HCT116 (cell line): Measurements from ENCODE around the gene CTNND2. TPM values are rescaled to one million over a fixed set of nuclear protein-coding genes. Genes with fewer than 3 reads are reported as not detected.

ENCODE experiments used
- ATAC-seq: fragments of 200-7000 bp; cut with Tn5 transposase; 2 replicates; pipeline ENCODE4 v1.9.1; 2020; ENCODE audit warnings: mild to moderate bottlenecking, moderate library complexity
- BruUV-seq: library from RNA; stranded (reverse); fragments of 400-500 nt; replicated peaks from 2 replicates; lab custom pipeline; 2021; lab: Mats Ljungman, UMichigan
- CTCF ChIA-PET: fragments of 300-600 bp; sonication (Branson Sonifier 250); formaldehyde crosslinking; loops from one replicate; lab custom pipeline; 2021; ENCODE audit warnings: antibody characterized with exemption; lab: Charles Lee
- POLR2A ChIA-PET: fragments of 300-600, 350-600 bp; sonication (Branson Sonifier 250); formaldehyde crosslinking; loops from one replicate; lab custom pipeline; 2021; ENCODE audit warnings: antibody characterized with exemption; lab: Charles Lee
- RAD21 ChIA-PET, 2 experiments: fragments of 300-600 bp; sonication (Branson Sonifier 250); formaldehyde crosslinking; loops; one replicate each; lab custom pipeline; 2023; ENCODE audit warnings: low total read pairs in 2 of 2; ENCODE audit not compliant: uncharacterized antibody in 2 of 2, unreplicated experiment in 2 of 2, low non-redundant PET in 1 of 2; lab: Charles Lee
- DNase-seq: peaks from one replicate; pipeline ENCODE4 v3.0.0-alpha.2; 2010; ENCODE audit warnings: low read depth, low spot score
- H2AFZ ChIP-seq: fragments of 200-600 bp; shearing (Covaris generic), sonication (generic); 2 replicates; pipeline ENCODE4 v1.6.1; 2017; ENCODE audit warnings: low read depth, mixed run types, mixed read lengths, antibody characterized with exemption, low read length; ENCODE audit not compliant: poor library complexity, severe bottlenecking
- H3K27ac ChIP-seq: 2 replicates; pipeline ENCODE4 v1.5.1; 2012; ENCODE audit warnings: low read depth, low read length
- H3K27me3 ChIP-seq: fragments of 200-600 bp; sonication (generic); 2 replicates; pipeline ENCODE4 v1.6.1; 2016; ENCODE audit warnings: mixed run types, low read length, mixed read lengths; ENCODE audit not compliant: insufficient read depth
- H3K36me3 ChIP-seq, 2 experiments: fragments of 200-500 bp in 1 of 2; fragments of 200-600 bp in 1 of 2; sonication (Bioruptor generic) in 1 of 2; sonication (generic) in 1 of 2; 2 replicates each; pipeline versions ENCODE4 v1.5.1 to v1.6.1; 2014 to 2016; ENCODE audit warnings: low read length in 2 of 2, inconsistent platforms in 1 of 2, mixed read lengths in 1 of 2, mixed run types in 1 of 2; ENCODE audit not compliant: insufficient read depth in 2 of 2, control insufficient read depth in 1 of 2
- H3K4me1 ChIP-seq, 2 experiments: fragments of 200-600 bp in 1 of 2; sonication (generic) in 1 of 2; 2 replicates each; pipeline versions ENCODE4 v1.5.1 to v1.6.1; 2012 to 2017; ENCODE audit warnings: low read length in 2 of 2, inconsistent platforms in 1 of 2, mild to moderate bottlenecking in 1 of 2, mixed read lengths in 1 of 2, mixed run types in 1 of 2, moderate library complexity in 1 of 2; ENCODE audit not compliant: insufficient read depth in 2 of 2, control insufficient read depth in 1 of 2
- H3K4me2 ChIP-seq: fragments of 200-600 bp; sonication (generic); 2 replicates; pipeline ENCODE4 v1.6.1; 2017; ENCODE audit warnings: mixed run types, low read length, mixed read lengths
- H3K4me3 ChIP-seq, 2 experiments: fragments of 200-600 bp in 1 of 2; sonication (generic) in 1 of 2; replicated peaks in 1 of 2; 2 replicates each; pipeline ENCODE4 v1.5.1; 2011 to 2016; ENCODE audit warnings: low read length in 2 of 2, control low read depth in 1 of 2, low read depth in 1 of 2, mild to moderate bottlenecking in 1 of 2, mixed read lengths in 1 of 2, mixed run types in 1 of 2
- H3K79me2 ChIP-seq: fragments of 200-600 bp; sonication (generic); 2 replicates; pipeline ENCODE4 v1.6.1; 2017; ENCODE audit warnings: mild to moderate bottlenecking, mixed run types, low read length, moderate library complexity, mixed read lengths; ENCODE audit not compliant: insufficient read depth
- H3K9ac ChIP-seq: fragments of 200-600 bp; sonication (generic); 2 replicates; pipeline ENCODE4 v1.6.1; 2016; ENCODE audit warnings: low read length, mixed read lengths
- H3K9me2 ChIP-seq: fragments of 200-600 bp; sonication (generic), shearing (Covaris generic); 2 replicates; pipeline ENCODE4 v1.6.1; 2017; ENCODE audit warnings: mixed run types, mild to moderate bottlenecking, moderate library complexity; ENCODE audit not compliant: insufficient read depth
- H3K9me3 ChIP-seq, 2 experiments: fragments of 200-500 bp in 1 of 2; fragments of 200-600 bp in 1 of 2; sonication (Bioruptor generic) in 1 of 2; sonication (generic) in 1 of 2; 2 replicates each; pipeline ENCODE4 v1.6.1; 2014 to 2017; ENCODE audit warnings: low read length in 2 of 2, mixed read lengths in 2 of 2, inconsistent platforms in 1 of 2, low read depth in 1 of 2, mild to moderate bottlenecking in 1 of 2, mixed run types in 1 of 2, moderate library complexity in 1 of 2; ENCODE audit not compliant: control insufficient read depth in 1 of 2, insufficient read depth in 1 of 2
- H4K20me1 ChIP-seq: fragments of 200-600 bp; sonication (generic), shearing (Covaris generic); 2 replicates; pipeline ENCODE4 v1.6.1; 2017; ENCODE audit warnings: mixed run types, mild to moderate bottlenecking, moderate library complexity; ENCODE audit not compliant: insufficient read depth
- CBX3 ChIP-seq: IDR thresholded peaks from 2 replicates; pipeline ENCODE4 v1.6.1; 2012; ENCODE audit warnings: low read depth
- EGR1 ChIP-seq: IDR thresholded peaks from 2 replicates; pipeline ENCODE4 v1.6.1; 2012; ENCODE audit warnings: low read depth
- EZH2 ChIP-seq: fragments of 200-600 bp; sonication (generic); IDR thresholded peaks from 2 replicates; pipeline ENCODE4 v1.6.1; 2017; ENCODE audit warnings: antibody characterized with exemption, mixed run types
- EZH2phosphoT487 ChIP-seq: fragments of 200-600 bp; IDR thresholded peaks from 2 replicates; pipeline ENCODE4 v1.6.1; 2018; ENCODE audit warnings: antibody characterized with exemption, borderline replicate concordance
- POLR2A ChIP-seq: IDR thresholded peaks from 2 replicates; pipeline ENCODE4 v1.7.0; 2011; ENCODE audit warnings: borderline replicate concordance; ENCODE audit not compliant: insufficient read depth, insufficient read length; ENCODE audit errors: extremely low read depth
- POLR2AphosphoS5 ChIP-seq: IDR thresholded peaks from 2 replicates; pipeline ENCODE4 v1.6.1; 2011; ENCODE audit warnings: mild to moderate bottlenecking, low read depth, low read length, moderate library complexity
- RAD21 ChIP-seq: IDR thresholded peaks from 2 replicates; pipeline ENCODE4 v1.6.1; 2012; ENCODE audit warnings: low read depth, mild to moderate bottlenecking
- SIN3A ChIP-seq: IDR thresholded peaks from 2 replicates; pipeline ENCODE4 v1.6.1; 2012; ENCODE audit warnings: low read depth
- SP1 ChIP-seq: IDR thresholded peaks from 2 replicates; pipeline ENCODE4 v1.6.1; 2012; ENCODE audit warnings: low read depth
- TCF7L2 ChIP-seq: IDR thresholded peaks from 2 replicates; pipeline ENCODE4 v1.7.0; 2011; ENCODE audit warnings: borderline replicate concordance, inconsistent platforms; ENCODE audit not compliant: insufficient read depth, insufficient read length; ENCODE audit errors: extremely low read depth
- YY1 ChIP-seq: IDR thresholded peaks from 2 replicates; pipeline ENCODE4 v1.6.1; 2011; ENCODE audit warnings: low read length, low read depth, moderate library complexity, mild to moderate bottlenecking; ENCODE audit not compliant: insufficient replicate concordance; ENCODE audit errors: extremely low read depth
- ZFX ChIP-seq: fragments of 450-650 bp; IDR thresholded peaks from 2 replicates; pipeline ENCODE4 v1.6.1; 2017
- ZNF274 ChIP-seq: fragments of 200-500 bp; sonication (Bioruptor generic); IDR thresholded peaks from 2 replicates; pipeline ENCODE4 v1.6.1; 2014; ENCODE audit warnings: mild to moderate bottlenecking, low read depth, low read length, inconsistent platforms
- intact Hi-C: fragments of 100-400 bp; cut with micrococcal nuclease; formaldehyde crosslinking; loops from 2 replicates; pipeline ENCODE4 v1.10.0; 2022
- total RNA-seq: library from RNA; stranded (reverse); gene quantifications from one replicate; pipeline ENCODE4 v1.2.1, GENCODE V29; 2021; ENCODE audit not compliant: unreplicated experiment
- TF ChIP-seq, protein P1 (sequence below): IDR thresholded peaks from 2 replicates; pipeline ENCODE4 v1.6.1; 2012; ENCODE audit warnings: low read depth
- TF ChIP-seq, protein P2 (sequence below): IDR thresholded peaks from 2 replicates; pipeline ENCODE4 v1.6.1; 2012

CTNND2 gene
- total RNA-seq, 1 experiment from 2014 or later: not detected

DNA sequence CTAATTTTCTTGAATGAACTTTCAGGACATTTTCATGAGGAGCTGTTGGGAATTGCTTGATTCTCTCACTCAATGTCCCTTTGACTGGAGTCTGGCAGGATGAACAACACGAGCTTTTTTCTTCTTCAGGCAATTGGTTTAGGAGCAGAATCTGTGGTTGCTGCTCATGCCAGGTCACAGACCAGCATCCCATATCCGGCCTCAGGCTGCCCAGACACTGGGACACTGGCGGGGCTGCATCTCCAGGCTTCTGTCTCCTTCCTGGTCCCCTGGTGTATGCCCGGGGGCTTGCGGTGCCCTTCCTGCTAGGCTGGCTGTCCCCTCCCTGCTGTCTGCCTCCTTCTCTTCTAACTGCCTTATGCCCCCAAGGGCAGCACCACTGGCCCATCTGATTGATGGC, 831.7 kb downstream of the CTNND2 start:
- Histone ChIP-seq H2AFZ (no peak overlapping the region), H3K9me2 (no peaks in the 10 kb centered on the region), H3K27ac (no peak overlapping the region), H3K4me3 (no peak overlapping the region), H3K9ac (no peak overlapping the region), H3K36me3 (no peaks in the 10 kb centered on the region), H3K4me2 (no peak overlapping the region), H3K9me3 (no peaks in the 10 kb centered on the region), H4K20me1 (no peaks in the 10 kb centered on the region), H3K4me1 (no peaks in the 10 kb centered on the region), H3K27me3 (peaks cover 8% of the 10 kb centered on the region), H3K79me2 (no peaks in the 10 kb centered on the region)
- ChIA-PET CTCF (no interaction called here), RAD21 (no interaction called here), POLR2A (no interaction called here)
- intact Hi-C loops: no loop called here
- ATAC-seq: no peak
- no TSS peak for BruUV-seq
- TF ChIP-seq POLR2A: no peak
- TF ChIP-seq CBX3: no peak
- TF ChIP-seq EZH2: no peak
- no peak for TF ChIP-seq ZFX
- TF ChIP-seq SIN3A: no peak
- TF ChIP-seq ZNF274: no peak
- no peak for TF ChIP-seq YY1
- no peak for TF ChIP-seq RAD21
- TF ChIP-seq TCF7L2: no peak
- TF ChIP-seq POLR2AphosphoS5: no peak
- TF ChIP-seq EZH2phosphoT487: no peak
- no peak for TF ChIP-seq EGR1
- TF ChIP-seq, protein P1, sequence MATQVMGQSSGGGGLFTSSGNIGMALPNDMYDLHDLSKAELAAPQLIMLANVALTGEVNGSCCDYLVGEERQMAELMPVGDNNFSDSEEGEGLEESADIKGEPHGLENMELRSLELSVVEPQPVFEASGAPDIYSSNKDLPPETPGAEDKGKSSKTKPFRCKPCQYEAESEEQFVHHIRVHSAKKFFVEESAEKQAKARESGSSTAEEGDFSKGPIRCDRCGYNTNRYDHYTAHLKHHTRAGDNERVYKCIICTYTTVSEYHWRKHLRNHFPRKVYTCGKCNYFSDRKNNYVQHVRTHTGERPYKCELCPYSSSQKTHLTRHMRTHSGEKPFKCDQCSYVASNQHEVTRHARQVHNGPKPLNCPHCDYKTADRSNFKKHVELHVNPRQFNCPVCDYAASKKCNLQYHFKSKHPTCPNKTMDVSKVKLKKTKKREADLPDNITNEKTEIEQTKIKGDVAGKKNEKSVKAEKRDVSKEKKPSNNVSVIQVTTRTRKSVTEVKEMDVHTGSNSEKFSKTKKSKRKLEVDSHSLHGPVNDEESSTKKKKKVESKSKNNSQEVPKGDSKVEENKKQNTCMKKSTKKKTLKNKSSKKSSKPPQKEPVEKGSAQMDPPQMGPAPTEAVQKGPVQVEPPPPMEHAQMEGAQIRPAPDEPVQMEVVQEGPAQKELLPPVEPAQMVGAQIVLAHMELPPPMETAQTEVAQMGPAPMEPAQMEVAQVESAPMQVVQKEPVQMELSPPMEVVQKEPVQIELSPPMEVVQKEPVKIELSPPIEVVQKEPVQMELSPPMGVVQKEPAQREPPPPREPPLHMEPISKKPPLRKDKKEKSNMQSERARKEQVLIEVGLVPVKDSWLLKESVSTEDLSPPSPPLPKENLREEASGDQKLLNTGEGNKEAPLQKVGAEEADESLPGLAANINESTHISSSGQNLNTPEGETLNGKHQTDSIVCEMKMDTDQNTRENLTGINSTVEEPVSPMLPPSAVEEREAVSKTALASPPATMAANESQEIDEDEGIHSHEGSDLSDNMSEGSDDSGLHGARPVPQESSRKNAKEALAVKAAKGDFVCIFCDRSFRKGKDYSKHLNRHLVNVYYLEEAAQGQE: no peak
- TF ChIP-seq, protein P2, sequence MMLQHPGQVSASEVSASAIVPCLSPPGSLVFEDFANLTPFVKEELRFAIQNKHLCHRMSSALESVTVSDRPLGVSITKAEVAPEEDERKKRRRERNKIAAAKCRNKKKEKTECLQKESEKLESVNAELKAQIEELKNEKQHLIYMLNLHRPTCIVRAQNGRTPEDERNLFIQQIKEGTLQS: no peak
- TF ChIP-seq SP1: no peak
- no peak for DNase-seq
